ENCODE data around the gene TM4SF18.

DNA sequence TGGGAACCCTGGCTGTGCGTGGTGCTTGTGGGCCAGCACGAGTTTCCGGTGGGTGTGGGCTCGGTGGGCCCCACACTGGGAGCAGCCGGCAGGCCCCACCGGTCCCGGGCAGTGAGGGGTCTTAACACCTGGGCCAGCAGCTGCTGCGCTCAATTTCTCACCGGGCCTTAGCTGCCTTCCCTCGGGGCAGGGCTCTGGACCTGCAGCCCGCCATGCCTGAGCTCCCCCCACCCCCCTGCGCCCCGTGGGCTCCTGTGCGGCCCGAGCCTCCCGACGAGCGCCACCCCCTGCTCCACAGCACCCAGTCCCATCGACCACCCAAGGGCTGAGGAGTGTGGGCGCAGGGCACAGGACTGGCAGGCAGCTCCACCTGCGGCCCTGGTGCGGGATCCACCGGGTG lies 49.4 kb downstream of the TM4SF18 start:
- TF ChIP-seq, protein P1, sequence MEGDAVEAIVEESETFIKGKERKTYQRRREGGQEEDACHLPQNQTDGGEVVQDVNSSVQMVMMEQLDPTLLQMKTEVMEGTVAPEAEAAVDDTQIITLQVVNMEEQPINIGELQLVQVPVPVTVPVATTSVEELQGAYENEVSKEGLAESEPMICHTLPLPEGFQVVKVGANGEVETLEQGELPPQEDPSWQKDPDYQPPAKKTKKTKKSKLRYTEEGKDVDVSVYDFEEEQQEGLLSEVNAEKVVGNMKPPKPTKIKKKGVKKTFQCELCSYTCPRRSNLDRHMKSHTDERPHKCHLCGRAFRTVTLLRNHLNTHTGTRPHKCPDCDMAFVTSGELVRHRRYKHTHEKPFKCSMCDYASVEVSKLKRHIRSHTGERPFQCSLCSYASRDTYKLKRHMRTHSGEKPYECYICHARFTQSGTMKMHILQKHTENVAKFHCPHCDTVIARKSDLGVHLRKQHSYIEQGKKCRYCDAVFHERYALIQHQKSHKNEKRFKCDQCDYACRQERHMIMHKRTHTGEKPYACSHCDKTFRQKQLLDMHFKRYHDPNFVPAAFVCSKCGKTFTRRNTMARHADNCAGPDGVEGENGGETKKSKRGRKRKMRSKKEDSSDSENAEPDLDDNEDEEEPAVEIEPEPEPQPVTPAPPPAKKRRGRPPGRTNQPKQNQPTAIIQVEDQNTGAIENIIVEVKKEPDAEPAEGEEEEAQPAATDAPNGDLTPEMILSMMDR (IDR thresholded peaks at IDR 0.05 in 4 of 5, conservative IDR thresholded peaks at IDR 0.05 in 1 of 5): no peak
- TF ChIP-seq POLR2A (IDR thresholded peaks at IDR 0.05): no peak

Measured in gastrocnemius medialis (tissue), 4 donors.